Measurements from ENCODE around the gene PSENEN.

DNA sequence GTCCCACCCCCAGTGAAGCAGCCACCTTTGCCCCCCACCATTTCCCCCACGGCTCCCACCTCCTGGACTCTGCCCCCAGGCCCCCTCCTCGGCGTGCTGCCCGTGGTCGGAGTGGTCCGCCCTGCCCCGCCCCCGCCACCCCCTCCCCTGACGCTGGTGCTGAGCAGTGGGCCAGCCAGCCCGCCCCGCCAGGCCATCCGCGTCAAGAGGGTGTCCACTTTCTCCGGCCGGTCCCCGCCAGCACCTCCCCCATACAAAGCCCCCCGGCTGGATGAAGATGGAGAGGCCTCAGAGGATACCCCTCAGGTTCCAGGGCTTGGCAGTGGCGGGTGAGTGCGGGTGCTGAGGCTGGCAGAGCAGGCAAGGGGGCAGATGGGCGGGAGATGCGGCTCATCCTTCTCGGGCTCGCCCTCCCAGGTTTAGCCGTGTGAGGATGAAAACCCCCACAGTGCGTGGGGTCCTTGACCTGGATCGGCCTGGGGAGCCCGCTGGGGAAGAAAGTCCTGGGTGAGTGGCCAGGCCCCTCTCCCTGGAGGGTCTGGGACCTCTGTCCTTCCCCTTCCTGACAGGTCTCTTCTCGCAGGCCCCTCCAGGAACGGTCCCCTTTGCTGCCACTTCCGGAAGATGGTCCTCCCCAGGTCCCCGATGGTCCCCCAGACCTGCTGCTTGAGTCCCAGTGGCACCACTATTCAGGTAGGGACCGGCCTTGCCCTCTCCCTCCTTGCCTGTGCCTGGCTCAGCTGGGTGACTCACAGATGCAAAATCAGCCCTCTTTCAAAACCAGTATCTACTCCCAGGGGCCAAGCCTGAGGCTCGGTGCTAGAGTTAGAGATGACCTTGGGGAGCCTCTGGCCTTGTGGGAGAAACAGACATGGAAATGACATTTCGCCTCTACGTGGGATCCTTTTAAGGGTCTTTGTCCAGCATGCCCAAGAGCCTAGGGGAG lies 12.0 kb upstream of the PSENEN start:
- TF ChIP-seq ZNF274 (IDR thresholded peaks at IDR 0.05; ENCODE audit: low read depth, low read length) = no peak
- TF ChIP-seq SUZ12 (IDR thresholded peaks at IDR 0.05; ENCODE audit: extremely low read depth, insufficient read depth, insufficient read length) = no peak
- no peak for TF ChIP-seq YY1 (IDR thresholded peaks at IDR 0.05; ENCODE audit: insufficient read depth, insufficient read length)
